HK-2 (cell line): ENCODE measurements around the gene TSPAN5.

Experiments used
- DNase-seq: peaks from one replicate; pipeline ENCODE4 v3.0.0-alpha.2; 2018; ENCODE audit not compliant: unreplicated experiment

TSPAN5 gene

DNA sequence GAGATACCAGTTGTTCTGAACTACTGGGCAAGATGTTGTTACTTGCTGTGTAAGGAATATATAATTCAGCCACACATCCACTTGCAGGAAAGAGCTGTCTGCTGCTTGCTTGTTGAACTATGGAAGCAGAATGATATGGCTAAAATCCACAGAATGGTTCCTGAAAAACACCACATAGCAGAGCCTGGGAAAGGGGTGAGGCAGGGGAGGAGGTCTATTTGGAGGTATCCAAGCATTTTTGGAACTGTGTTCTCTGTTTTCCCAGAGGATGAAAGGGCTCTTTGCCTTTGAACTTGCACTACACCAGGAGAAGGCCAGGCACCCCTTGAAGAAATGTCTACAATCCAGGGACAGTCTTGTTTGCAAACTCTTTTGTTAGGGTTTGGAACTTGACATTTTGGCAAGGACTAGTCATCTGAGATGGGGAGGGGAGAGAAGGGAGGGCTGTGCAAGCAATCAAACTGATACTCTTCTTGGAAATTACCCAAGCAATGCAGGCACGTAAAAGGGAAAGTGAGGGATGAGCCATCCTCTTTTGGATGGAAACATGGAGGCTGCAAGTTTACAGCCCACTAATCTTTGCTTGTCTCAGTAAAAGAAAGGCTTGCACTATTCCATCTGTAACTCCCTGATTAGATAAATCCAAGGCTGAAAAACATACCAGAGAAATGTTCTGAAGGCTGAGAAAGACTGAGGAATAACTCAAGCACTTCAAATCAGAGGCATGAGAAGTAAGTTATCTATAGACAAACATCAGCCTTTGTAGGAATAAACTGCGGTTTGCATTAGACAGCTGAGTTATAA is 141.0 kb downstream of the TSPAN5 start:
- DNase-seq, result no peak

GRCh38 chr4:98516441-98517217 is 141.8 kb downstream of the TSPAN5 start:
- no peak for DNase-seq

- DNase-seq, result peak; percentile 16
Observed at GRCh38 chr4:98516042-98516440, 142.4 kb downstream of the TSPAN5 start.

DNA sequence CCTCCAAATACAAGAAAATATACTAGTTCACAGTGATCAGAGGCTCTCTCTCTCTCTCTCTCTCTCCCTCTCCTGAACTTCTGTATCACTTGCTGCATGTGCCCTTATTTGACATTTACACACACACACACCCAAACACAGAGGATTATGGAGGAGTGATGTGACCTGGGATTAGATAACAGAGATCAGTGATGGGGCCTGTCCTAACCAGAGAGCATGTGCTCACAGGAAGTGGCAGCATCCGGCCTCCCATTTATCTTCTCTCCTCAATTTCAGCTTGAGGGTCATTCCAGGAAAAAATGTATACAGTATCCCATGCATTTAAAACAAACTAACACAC is 143.0 kb downstream of the TSPAN5 start:
- no peak for DNase-seq

- DNase-seq, result no peak
Observed at GRCh38 chr4:98514741-98515469, 143.5 kb downstream of the TSPAN5 start.

DNA sequence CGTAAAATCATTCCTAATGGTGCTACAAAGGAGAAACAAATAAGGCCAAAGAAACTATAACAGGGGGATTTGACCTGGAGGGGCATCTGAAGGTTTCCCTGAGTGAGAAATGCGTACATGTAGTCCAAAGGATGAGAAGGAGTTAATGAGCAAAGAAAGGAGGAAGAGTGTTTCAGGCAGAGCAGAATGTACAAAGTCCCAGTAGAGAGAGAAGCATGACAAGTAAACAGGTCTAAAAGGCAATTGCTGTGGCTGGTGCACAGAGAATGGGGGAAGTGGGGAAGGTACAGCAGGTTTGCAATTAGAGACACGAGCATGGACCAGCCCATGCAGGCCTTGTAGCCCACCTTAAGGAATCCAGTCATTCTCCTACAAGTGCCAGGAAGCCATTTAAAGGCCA is 145.5 kb downstream of the TSPAN5 start:
- no peak for DNase-seq

GRCh38 chr4:98510757-98511517 is 147.5 kb downstream of the TSPAN5 start:
- no peak for DNase-seq

DNA sequence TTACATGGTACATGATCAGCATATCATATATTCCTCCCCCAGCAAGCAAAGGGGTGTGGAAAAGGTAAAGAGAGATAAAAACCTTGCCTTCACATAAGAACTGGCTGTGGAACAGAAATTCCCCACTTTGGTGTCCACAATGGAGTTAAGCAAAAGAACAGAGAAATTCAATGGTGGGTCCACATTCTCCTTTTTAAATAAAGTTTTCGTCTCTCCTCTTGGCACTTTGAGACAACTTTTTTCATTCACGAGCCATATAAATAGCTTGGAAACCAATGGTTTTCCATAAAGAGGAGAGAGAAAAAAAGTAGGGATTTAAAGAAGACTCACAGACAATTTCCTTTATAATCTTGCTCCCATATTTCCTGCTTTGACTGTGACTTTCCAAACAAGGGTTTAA is 148.1 kb downstream of the TSPAN5 start:
- DNase-seq, result no peak

DNA sequence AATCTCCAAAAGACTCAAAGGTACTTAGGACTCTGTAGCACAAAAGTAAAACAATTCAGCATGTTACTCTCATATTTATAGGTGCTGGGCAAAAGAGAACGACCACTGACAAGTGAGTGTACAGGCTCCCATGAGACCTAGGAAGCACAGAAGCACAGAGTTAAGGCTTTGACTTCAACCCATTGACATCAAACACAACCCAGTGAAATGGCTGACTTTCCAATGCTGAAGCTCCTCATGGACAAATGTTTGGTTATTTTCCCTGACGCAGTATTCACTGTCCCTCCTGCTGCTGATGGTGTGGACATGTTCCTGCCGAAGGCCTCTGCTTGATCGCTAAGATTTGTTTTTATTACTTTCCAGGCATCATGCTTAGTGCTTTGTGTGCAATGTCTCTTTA is 148.7 kb downstream of the TSPAN5 start:
- DNase-seq, result no peak

- DNase-seq, result no peak
Observed at GRCh38 chr4:98508829-98509598, 149.4 kb downstream of the TSPAN5 start.

DNA sequence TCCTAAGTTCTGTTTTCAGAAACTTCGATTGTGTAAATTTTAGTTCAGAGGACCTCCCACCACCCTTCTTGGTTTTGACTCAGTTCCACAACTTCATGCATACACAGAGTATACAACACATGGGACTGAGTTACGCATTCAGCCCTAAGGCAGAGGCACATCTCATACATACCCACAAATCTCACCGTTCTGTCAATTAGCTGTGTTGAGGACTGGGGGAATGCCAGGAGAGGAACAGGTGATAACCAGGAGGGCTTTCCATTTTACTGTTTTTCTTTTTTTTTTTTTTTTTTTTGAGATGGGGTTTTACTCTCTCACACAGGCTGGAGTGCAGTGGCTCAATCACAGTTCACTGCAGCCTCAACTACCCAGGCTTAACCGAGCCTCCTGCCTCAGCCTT is 150.2 kb downstream of the TSPAN5 start:
- no peak for DNase-seq

DNA sequence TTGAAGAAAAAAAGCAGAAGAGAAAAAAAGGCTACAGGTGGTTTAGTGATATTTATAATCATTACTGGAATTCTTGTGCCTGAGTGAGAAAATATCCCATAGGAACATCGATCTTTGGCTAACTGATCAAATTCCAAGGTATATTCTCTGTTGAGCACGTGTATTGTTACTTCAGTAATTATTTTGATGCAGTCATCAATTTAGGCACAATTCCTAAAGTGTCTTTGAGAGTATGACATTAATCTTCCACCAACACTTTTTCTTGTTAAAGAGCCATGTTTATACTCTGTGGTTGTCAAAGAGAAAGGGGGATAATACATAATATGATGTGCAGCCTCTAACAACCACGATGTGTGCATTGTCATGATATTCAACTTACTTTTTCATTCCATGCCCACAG is 151.1 kb downstream of the TSPAN5 start:
- no peak for DNase-seq

DNA sequence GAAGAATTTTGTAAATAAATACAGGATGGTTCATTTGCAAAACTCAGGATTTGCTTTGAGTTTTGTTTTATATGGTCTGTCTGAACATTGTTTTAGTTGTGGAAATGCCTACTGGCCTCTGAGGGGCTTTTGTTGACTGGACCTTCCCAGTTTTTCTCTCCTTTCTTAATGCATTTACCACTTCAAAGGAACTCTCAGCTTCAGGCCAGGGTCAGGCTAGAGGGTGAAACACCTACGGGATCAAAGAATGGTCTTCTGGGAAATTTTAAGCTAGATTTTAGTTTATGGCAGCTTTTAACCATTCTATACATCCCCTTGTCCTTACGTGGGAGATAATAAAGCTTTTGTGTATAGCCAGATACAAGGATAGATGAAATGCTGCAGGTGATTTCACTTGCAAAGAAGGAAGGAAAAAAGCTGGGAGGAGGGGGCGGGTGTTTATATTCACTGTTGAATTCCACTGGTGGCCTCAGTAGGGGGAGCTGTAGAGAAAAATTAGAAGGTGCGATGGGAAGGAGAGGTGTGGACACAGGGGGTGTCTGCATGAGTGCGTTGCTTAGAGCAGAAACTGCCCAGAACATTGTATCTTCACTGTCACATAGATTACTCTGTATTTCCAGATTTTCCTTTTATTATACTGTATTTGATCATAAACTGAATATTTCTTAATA is 151.8 kb downstream of the TSPAN5 start:
- no peak for DNase-seq

GRCh38 chr4:98505992-98506391 is 152.4 kb downstream of the TSPAN5 start:
- no peak for DNase-seq

DNA sequence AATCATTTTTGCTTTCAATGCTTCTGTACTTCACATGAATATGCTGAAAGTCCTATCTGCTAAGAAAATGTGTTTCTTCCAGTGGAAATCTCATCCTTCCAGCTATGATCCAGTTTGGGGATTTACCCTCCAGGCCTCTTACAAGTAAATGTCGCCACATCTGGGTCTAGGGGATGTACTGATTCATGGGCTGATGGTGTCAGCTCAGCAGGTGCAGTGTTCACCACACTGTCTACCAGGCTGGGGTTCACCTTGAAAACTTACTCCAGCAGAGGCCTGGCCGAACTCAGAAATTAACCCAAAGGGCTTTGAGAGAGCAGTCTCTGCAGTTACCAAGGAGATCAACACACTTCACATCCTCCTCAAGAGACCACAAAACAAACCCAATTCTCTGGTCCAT is 154.3 kb downstream of the TSPAN5 start:
- no peak for DNase-seq

DNA sequence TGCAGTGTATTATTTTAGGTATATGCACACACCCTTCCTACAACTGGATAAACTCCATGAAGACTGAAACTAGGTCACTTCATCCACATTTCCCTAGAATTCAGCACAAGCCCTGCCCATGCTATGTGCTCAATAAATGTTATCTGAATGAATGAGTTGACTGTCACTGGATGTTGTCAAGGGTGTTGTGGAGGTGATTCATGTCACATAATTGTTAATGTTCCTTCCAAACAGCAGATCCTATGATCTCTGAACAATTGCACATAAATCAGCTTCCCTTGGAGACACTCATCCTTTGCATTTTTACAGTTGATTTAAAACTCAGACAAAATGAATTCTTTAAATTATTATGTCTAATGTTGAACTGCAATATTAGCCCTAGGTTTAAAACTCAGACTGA is 154.7 kb downstream of the TSPAN5 start:
- DNase-seq, result no peak

DNA sequence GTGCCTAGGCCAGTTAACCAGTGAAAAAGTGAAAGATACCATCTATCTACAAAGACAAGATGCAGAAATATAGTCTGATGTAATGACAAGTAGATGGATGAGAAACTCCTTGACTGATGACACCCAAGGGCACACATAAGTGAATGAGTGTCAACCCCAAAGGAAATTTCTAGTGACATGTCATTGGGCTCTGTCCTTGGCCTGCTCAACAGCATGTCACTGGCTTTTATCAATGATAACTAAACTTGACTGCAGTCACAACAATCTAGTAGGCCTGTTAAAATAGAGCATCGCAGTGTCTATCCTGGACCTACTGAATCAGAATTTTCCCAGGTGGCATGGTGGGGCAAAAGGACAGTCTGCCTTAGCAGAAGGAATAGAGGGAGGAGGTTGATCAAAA is 155.8 kb downstream of the TSPAN5 start:
- DNase-seq, result no peak

DNA sequence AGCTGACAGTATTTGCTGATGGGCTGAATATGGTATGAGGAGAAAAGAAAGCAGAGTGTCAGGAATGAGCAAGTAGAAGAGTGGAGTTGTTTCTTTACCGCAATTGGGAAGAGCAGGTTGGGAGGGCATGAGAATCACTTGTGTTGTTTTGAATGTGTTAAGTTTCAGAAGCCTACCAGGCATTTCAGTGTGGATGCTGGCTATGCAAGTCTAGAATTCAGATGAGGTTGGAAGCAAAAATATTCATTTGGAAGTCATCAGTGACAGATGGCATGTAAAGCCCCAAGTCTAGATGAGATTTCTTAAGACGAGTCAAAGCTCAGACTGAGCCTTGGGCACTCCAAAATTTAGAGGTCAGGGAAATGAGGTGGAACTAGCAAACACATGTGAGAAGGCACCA is 156.4 kb downstream of the TSPAN5 start:
- DNase-seq, result no peak

- no peak for DNase-seq
Observed at GRCh38 chr4:98501383-98501782, 157.0 kb downstream of the TSPAN5 start.

GRCh38 chr4:98498774-98499173 is 159.6 kb downstream of the TSPAN5 start:
- no peak for DNase-seq
